ENCODE results near the gene MGAT5. TPM values are rescaled to one million over a fixed set of nuclear protein-coding genes. Genes with fewer than 3 reads are reported as not detected.

MGAT5 gene
- total RNA-seq, 1 experiment from 2014 or later: 22.1 TPM

DNA sequence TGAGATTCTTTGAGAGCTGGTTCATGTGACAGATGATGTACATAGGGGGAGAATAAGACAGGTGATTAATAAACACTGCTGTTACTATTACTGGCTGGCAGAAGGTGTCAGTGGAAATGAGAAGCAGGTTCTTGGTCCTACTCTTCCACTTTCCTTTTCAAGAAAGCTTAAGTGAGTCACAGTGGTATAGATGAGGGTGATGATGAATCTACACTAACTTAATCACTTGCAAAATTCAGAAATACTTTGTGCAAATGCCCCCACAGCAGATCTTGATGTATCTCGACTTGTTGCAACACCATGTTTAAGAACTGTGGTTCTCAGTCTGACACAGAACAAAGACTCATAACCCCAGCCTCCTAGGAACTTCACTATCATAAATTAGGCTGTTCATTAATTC lies 35.9 kb upstream of the MGAT5 start:
- Histone ChIP-seq H3K27me3 (replicated peaks; ENCODE audit: control insufficient read depth, insufficient read depth, low read length) (no peaks in the 10 kb centered on the region), H3K36me3 (ENCODE audit: control insufficient read depth, insufficient read depth, low read length) (no peaks in the 10 kb centered on the region), H3K4me3 (ENCODE audit: low read depth, low read length) (no peak overlapping the region), H3K9me3 (0 out of 2 replicates have a peak, but pooled peaks cover 3% of the 10 kb centered on the region), H3K4me1 (no peaks in the 10 kb centered on the region)
- H3K27ac Mint-ChIP-seq (ENCODE audit: unreplicated experiment): no peak overlapping the region
- BruUV-seq (replicated peaks): no TSS peak
- POLR2A ChIA-PET: no interaction called here
- H3K36me3 Mint-ChIP-seq (ENCODE audit: insufficient read depth, unreplicated experiment): no peaks in the 10 kb centered on the region
- no peak for DNase-seq
- H3K4me3 Mint-ChIP-seq (ENCODE audit: unreplicated experiment): no peak overlapping the region
- TF ChIP-seq, protein P1, sequence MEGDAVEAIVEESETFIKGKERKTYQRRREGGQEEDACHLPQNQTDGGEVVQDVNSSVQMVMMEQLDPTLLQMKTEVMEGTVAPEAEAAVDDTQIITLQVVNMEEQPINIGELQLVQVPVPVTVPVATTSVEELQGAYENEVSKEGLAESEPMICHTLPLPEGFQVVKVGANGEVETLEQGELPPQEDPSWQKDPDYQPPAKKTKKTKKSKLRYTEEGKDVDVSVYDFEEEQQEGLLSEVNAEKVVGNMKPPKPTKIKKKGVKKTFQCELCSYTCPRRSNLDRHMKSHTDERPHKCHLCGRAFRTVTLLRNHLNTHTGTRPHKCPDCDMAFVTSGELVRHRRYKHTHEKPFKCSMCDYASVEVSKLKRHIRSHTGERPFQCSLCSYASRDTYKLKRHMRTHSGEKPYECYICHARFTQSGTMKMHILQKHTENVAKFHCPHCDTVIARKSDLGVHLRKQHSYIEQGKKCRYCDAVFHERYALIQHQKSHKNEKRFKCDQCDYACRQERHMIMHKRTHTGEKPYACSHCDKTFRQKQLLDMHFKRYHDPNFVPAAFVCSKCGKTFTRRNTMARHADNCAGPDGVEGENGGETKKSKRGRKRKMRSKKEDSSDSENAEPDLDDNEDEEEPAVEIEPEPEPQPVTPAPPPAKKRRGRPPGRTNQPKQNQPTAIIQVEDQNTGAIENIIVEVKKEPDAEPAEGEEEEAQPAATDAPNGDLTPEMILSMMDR (IDR thresholded peaks at IDR 0.05; ENCODE audit: insufficient read depth in 1 of 2, low read depth in 1 of 2, low read length in 1 of 2, severe bottlenecking in 1 of 2, unreplicated experiment in 1 of 2): no peak
- H3K27me3 Mint-ChIP-seq (ENCODE audit: insufficient read depth, unreplicated experiment): no peaks in the 10 kb centered on the region
- CTCF ChIA-PET: no interaction called here
- peaks cover 8% of the 10 kb centered on the region for H3K4me1 Mint-ChIP-seq (ENCODE audit: low read depth, unreplicated experiment)
- intact Hi-C loops (cut with micrococcal nuclease; ENCODE audit: unreplicated experiment): no loop called here
- H3K9me3 Mint-ChIP-seq (ENCODE audit: unreplicated experiment): peaks cover 6% of the 10 kb centered on the region

DNA sequence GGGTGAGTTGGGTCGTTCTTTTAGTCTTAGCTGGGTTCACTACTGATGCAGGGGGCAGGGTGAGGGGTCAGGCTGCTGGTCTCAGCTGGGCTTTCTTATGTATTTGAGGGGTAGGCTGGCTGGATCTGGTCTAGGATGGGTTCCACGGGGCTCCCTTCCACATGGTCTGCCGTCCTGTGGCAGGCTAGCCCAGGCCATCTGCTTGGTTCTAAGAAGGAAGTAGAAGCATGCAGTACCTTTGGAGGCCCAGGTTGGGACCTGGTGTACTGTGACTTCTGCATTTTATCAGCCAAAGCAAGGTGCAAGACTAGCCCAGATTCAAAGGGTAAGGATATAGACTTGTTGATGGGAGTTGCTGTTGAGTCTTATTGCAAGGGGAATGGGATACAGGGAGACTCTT lies 35.5 kb upstream of the MGAT5 start:
- Histone ChIP-seq H3K4me1 (no peaks in the 10 kb centered on the region), H3K36me3 (ENCODE audit: control insufficient read depth, insufficient read depth, low read length) (no peaks in the 10 kb centered on the region), H3K4me3 (ENCODE audit: low read depth, low read length) (no peak overlapping the region), H3K9me3 (0 out of 2 replicates have a peak, but pooled peaks cover 3% of the 10 kb centered on the region), H3K27me3 (replicated peaks; ENCODE audit: control insufficient read depth, insufficient read depth, low read length) (no peaks in the 10 kb centered on the region)
- TF ChIP-seq, protein P1 (IDR thresholded peaks at IDR 0.05; ENCODE audit: insufficient read depth in 1 of 2, low read depth in 1 of 2, low read length in 1 of 2, severe bottlenecking in 1 of 2, unreplicated experiment in 1 of 2): no peak
- ChIA-PET CTCF (no interaction called here), POLR2A (no interaction called here)
- H3K9me3 Mint-ChIP-seq (ENCODE audit: unreplicated experiment): peaks cover 6% of the 10 kb centered on the region
- H3K36me3 Mint-ChIP-seq (ENCODE audit: insufficient read depth, unreplicated experiment): no peaks in the 10 kb centered on the region
- H3K27ac Mint-ChIP-seq (ENCODE audit: unreplicated experiment): no peak overlapping the region
- H3K4me1 Mint-ChIP-seq (ENCODE audit: low read depth, unreplicated experiment): peaks cover 8% of the 10 kb centered on the region
- no TSS peak for BruUV-seq (replicated peaks)
- H3K27me3 Mint-ChIP-seq (ENCODE audit: insufficient read depth, unreplicated experiment): no peaks in the 10 kb centered on the region
- no peak for DNase-seq
- H3K4me3 Mint-ChIP-seq (ENCODE audit: unreplicated experiment): no peak overlapping the region
- intact Hi-C loops (cut with micrococcal nuclease; ENCODE audit: unreplicated experiment): no loop called here

DNA sequence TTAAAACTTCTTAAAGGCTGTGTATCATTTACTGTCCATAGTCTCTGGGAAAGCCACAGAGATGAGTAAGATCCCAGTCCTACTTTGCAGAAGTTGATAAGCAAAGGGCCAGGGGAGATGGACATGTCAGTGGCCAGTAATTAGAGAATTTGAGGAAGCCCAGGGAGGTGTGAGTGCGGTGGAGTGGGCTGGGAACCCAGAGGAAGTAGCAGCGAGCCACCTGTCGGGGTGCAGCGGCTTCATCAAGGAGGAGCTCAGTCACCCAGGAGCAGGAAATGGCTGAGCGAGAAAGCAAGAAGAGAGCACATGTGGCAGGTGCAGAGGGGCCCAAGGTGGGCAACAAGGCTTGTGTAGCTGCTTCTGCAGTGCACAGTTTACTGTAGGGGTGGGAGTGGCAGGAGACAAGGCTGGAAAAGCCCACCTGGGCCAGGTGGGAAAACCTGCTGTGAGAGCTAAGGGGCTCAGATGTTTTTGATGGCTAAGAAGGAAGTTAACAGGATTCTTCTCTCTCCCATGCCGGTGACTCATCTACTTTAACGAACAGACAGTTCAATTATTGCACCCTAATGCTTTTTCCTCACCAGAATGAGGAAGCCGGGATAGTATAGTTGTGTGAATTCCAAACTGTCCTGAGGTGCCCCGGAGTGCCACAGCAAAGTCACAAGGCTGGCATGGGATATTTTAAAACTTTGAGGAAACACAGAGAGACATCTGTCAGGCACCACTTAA lies 34.8 kb upstream of the MGAT5 start:
- Mint-ChIP-seq H3K36me3 (ENCODE audit: insufficient read depth, unreplicated experiment) (no peaks in the 10 kb centered on the region), H3K4me1 (ENCODE audit: low read depth, unreplicated experiment) (peaks cover 8% of the 10 kb centered on the region), H3K9me3 (ENCODE audit: unreplicated experiment) (peaks cover 6% of the 10 kb centered on the region), H3K27ac (ENCODE audit: unreplicated experiment) (no peak overlapping the region), H3K27me3 (ENCODE audit: insufficient read depth, unreplicated experiment) (no peaks in the 10 kb centered on the region), H3K4me3 (ENCODE audit: unreplicated experiment) (no peak overlapping the region)
- DNase-seq: no peak
- Histone ChIP-seq H3K4me1 (no peaks in the 10 kb centered on the region), H3K36me3 (ENCODE audit: control insufficient read depth, insufficient read depth, low read length) (no peaks in the 10 kb centered on the region), H3K27me3 (replicated peaks; ENCODE audit: control insufficient read depth, insufficient read depth, low read length) (no peaks in the 10 kb centered on the region), H3K9me3 (0 out of 2 replicates have a peak, but pooled peaks cover 3% of the 10 kb centered on the region), H3K4me3 (ENCODE audit: low read depth, low read length) (no peak overlapping the region)
- no TSS peak for BruUV-seq (replicated peaks)
- CTCF ChIA-PET: no interaction called here
- TF ChIP-seq, protein P1 (IDR thresholded peaks at IDR 0.05; ENCODE audit: insufficient read depth in 1 of 2, low read depth in 1 of 2, low read length in 1 of 2, severe bottlenecking in 1 of 2, unreplicated experiment in 1 of 2): no peak
- intact Hi-C loops (cut with micrococcal nuclease; ENCODE audit: unreplicated experiment): no loop called here
- POLR2A ChIA-PET: no interaction called here

All from Caco-2 (cell line).